Vagina (tissue), 2 donors: ENCODE results near the gene MMP26. TPM values are rescaled to one million over a fixed set of nuclear protein-coding genes. Genes with fewer than 3 reads are reported as not detected.

Source experiments
- DNase-seq, 2 donors: peaks; one replicate each; pipeline ENCODE4 v3.0.0-alpha.2; 2017; ENCODE audit errors: extremely low spot score in 2 of 2
- H3K27ac ChIP-seq: fragments of 200-600 bp; sonication (generic); one replicate; pipeline ENCODE4 v1.5.1; 2019
- H3K27me3 ChIP-seq: fragments of 200-600 bp; sonication (generic); one replicate; pipeline ENCODE4 v1.5.1; 2019
- H3K36me3 ChIP-seq, 2 donors: fragments of 200-600 bp; sonication (generic); one replicate each; pipeline ENCODE4 v1.5.1; 2017 to 2019
- H3K4me1 ChIP-seq: fragments of 200-600 bp; sonication (generic); one replicate; pipeline ENCODE4 v1.5.1; 2019
- H3K4me3 ChIP-seq, 2 donors: fragments of 200-600 bp; sonication (generic); 1 replicate in 1 of 2; 2 replicates in 1 of 2; pipeline ENCODE4 v1.5.1; 2016 to 2019
- H3K9me3 ChIP-seq: fragments of 200-600 bp; sonication (generic); one replicate; pipeline ENCODE4 v1.5.1; 2019
- POLR2A ChIP-seq, 2 donors: fragments of 450-650 bp; IDR thresholded peaks; one replicate each; pipeline ENCODE4 v1.6.1; 2017; ENCODE audit warnings: antibody characterized with exemption in 2 of 2, mild to moderate bottlenecking in 2 of 2, moderate library complexity in 2 of 2
- POLR2AphosphoS5 ChIP-seq, 2 donors: sonication (generic); formaldehyde crosslinking; IDR thresholded peaks; one replicate each; pipeline ENCODE4 v1.9.0; 2017; ENCODE audit warnings: antibody characterized with exemption in 2 of 2, mild to moderate bottlenecking in 2 of 2, low read depth in 1 of 2; ENCODE audit not compliant: insufficient read depth in 1 of 2
- intact Hi-C: fragments of 100-400 bp; cut with DNase I; formaldehyde crosslinking; loops from one replicate; pipeline ENCODE4 v1.15.1; 2023
- total RNA-seq: library from RNA; depleted of rRNA; stranded (reverse); fragments of >200 nt; gene quantifications from one replicate; pipeline ENCODE4 v1.2.3, GENCODE V29; 2016
- TF ChIP-seq, protein P1 (sequence below), 3 experiments: fragments of 450-650 bp in 2 of 3; fragments of 200-600 bp in 1 of 3; sonication (generic) in 1 of 3; IDR thresholded peaks; one replicate each; pipeline ENCODE4 v1.5.1; 2017 to 2019; ENCODE audit warnings: antibody characterized with exemption in 3 of 3, mild to moderate bottlenecking in 2 of 3, moderate library complexity in 2 of 3

Gene MMP26
- total RNA-seq, 1 donor from 2014 or later, result not detected

GRCh38 chr11:4665424-4665823, 39.2 kb upstream of the MMP26 start:
- no peaks in the 10 kb centered on the region for H3K27me3 ChIP-seq
- TF ChIP-seq POLR2A (IDR thresholded peaks at IDR 0.05), result no peak
- TF ChIP-seq, protein P1, sequence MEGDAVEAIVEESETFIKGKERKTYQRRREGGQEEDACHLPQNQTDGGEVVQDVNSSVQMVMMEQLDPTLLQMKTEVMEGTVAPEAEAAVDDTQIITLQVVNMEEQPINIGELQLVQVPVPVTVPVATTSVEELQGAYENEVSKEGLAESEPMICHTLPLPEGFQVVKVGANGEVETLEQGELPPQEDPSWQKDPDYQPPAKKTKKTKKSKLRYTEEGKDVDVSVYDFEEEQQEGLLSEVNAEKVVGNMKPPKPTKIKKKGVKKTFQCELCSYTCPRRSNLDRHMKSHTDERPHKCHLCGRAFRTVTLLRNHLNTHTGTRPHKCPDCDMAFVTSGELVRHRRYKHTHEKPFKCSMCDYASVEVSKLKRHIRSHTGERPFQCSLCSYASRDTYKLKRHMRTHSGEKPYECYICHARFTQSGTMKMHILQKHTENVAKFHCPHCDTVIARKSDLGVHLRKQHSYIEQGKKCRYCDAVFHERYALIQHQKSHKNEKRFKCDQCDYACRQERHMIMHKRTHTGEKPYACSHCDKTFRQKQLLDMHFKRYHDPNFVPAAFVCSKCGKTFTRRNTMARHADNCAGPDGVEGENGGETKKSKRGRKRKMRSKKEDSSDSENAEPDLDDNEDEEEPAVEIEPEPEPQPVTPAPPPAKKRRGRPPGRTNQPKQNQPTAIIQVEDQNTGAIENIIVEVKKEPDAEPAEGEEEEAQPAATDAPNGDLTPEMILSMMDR (IDR thresholded peaks at IDR 0.05), result no peak
- no peak for TF ChIP-seq POLR2AphosphoS5 (IDR thresholded peaks at IDR 0.05; ENCODE audit: insufficient read depth in 1 of 2, low read depth in 1 of 2)
- no peaks in the 10 kb centered on the region for H3K9me3 ChIP-seq
- H3K36me3 ChIP-seq, result no peaks in the 10 kb centered on the region
- no peak overlapping the region for H3K4me3 ChIP-seq
- no peak for DNase-seq
- intact Hi-C loops, result no loop called here
- H3K27ac ChIP-seq, result no peak overlapping the region
- no peaks in the 10 kb centered on the region for H3K4me1 ChIP-seq

DNA sequence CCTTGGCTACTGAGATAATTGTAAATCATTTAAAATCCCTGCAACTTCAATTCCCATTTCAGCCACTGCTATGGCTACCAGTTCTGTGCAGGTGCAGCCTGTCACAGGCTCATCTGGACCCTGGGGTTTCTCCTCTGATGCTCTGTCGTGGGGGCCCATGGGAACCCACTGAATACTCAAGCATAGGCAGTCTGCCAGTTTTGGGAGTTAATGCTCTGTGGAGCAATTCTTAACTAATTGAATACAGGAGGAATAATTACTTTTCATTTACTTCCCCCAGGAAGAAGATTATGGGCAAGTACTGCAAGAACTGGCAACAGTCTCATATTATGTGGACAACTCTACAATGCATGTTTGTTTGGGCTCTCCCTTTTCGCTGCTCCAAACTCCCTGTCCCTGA, 32.8 kb upstream of the MMP26 start:
- Histone ChIP-seq H3K27me3 (no peaks in the 10 kb centered on the region), H3K9me3 (no peaks in the 10 kb centered on the region), H3K27ac (no peak overlapping the region), H3K36me3 (no peaks in the 10 kb centered on the region), H3K4me1 (no peaks in the 10 kb centered on the region), H3K4me3 (no peak overlapping the region)
- no peak for DNase-seq
- no peak for TF ChIP-seq POLR2A (IDR thresholded peaks at IDR 0.05)
- intact Hi-C loops, result no loop called here

DNA sequence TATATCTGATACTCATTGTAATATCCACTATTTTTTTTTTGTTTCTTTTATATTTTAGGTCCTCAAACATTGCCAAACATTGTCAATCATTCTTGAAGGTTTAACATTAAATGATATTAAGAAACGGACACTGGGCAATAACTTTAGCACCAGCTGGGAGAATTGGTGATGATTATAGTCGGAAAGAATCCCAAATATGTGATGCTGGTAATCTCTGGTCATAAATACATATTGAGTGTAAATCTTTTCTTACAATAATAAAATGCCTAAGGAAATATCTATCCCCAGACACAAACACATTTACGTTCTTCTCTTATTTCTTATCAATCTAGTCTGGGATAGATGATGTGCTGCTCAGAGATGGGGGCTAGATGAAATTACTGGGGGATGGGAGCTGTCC, 32.1 kb upstream of the MMP26 start:
- intact Hi-C loops, result no loop called here
- no peaks in the 10 kb centered on the region for H3K9me3 ChIP-seq
- no peaks in the 10 kb centered on the region for H3K36me3 ChIP-seq
- no peaks in the 10 kb centered on the region for H3K27me3 ChIP-seq
- TF ChIP-seq, protein P1 (IDR thresholded peaks at IDR 0.05), result no peak
- no peak overlapping the region for H3K27ac ChIP-seq
- no peak for DNase-seq
- no peaks in the 10 kb centered on the region for H3K4me1 ChIP-seq
- H3K4me3 ChIP-seq, result no peak overlapping the region

GRCh38 chr11:4673781-4674180, 30.8 kb upstream of the MMP26 start:
- TF ChIP-seq POLR2AphosphoS5 (IDR thresholded peaks at IDR 0.05; ENCODE audit: insufficient read depth in 1 of 2, low read depth in 1 of 2) (no peak), POLR2A (IDR thresholded peaks at IDR 0.05) (no peak)
- TF ChIP-seq, protein P1 (IDR thresholded peaks at IDR 0.05), result no peak
- Histone ChIP-seq H3K36me3 (no peaks in the 10 kb centered on the region), H3K9me3 (no peaks in the 10 kb centered on the region), H3K27ac (no peak overlapping the region), H3K4me3 (no peak overlapping the region), H3K27me3 (no peaks in the 10 kb centered on the region), H3K4me1 (no peaks in the 10 kb centered on the region)
- DNase-seq, result no peak
- intact Hi-C loops, result no loop called here

DNA sequence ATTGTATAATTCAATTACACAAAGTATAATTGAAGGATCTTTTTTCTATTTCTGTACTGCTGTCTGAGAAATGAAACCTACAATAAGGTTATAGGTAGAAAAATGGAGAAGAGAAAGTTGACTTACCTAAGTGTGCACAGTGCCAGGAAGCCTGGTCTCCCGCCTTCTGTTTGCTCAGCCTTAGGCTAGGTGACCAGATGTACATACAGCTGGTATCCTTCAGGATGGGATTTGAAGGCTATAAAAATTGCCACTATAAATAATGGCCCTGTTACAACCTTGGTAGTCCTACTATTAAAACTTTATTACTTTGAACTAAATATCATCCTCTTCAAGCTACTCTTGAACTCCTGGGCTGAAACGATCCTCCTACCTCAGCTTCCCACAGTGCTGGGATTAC, 26.6 kb upstream of the MMP26 start:
- no peak overlapping the region for H3K4me3 ChIP-seq
- no peaks in the 10 kb centered on the region for H3K4me1 ChIP-seq
- intact Hi-C loops, result no loop called here
- H3K36me3 ChIP-seq, result no peaks in the 10 kb centered on the region
- DNase-seq, result no peak
- H3K9me3 ChIP-seq, result no peaks in the 10 kb centered on the region
- H3K27me3 ChIP-seq, result no peaks in the 10 kb centered on the region
- TF ChIP-seq POLR2AphosphoS5 (IDR thresholded peaks at IDR 0.05; ENCODE audit: insufficient read depth in 1 of 2, low read depth in 1 of 2) (no peak), POLR2A (IDR thresholded peaks at IDR 0.05) (no peak)
- TF ChIP-seq, protein P1 (IDR thresholded peaks at IDR 0.05), result no peak
- no peak overlapping the region for H3K27ac ChIP-seq

GRCh38 chr11:4680341-4680740, 24.2 kb upstream of the MMP26 start:
- Histone ChIP-seq H3K4me1 (no peaks in the 10 kb centered on the region), H3K9me3 (no peaks in the 10 kb centered on the region), H3K36me3 (no peaks in the 10 kb centered on the region), H3K27me3 (no peaks in the 10 kb centered on the region), H3K27ac (no peak overlapping the region), H3K4me3 (no peak overlapping the region)
- DNase-seq, result no peak
- intact Hi-C loops, result no loop called here
- TF ChIP-seq POLR2AphosphoS5 (IDR thresholded peaks at IDR 0.05; ENCODE audit: insufficient read depth in 1 of 2, low read depth in 1 of 2), result no peak
- TF ChIP-seq, protein P1 (IDR thresholded peaks at IDR 0.05), result no peak
- no peak for TF ChIP-seq POLR2A (IDR thresholded peaks at IDR 0.05)
